ENCODE measurements around the gene UBE2J2. TPM values are rescaled to one million over a fixed set of nuclear protein-coding genes. Genes with fewer than 3 reads are reported as not detected.

The UBE2J2 gene
- total and polyA plus RNA-seq, 2 of the 13 experiments (the other 11 are each of a cell fraction or from before 2014, with no cell fraction given), result 25.4 to 29.4 TPM

GRCh38 chr1:1297802-1298424 is 24.3 kb upstream of the UBE2J2 start:
- Histone ChIP-seq H3K9me3 (ENCODE audit: low read length) (no peaks in the 10 kb centered on the region), H3K9ac (ENCODE audit: insufficient read depth, low read depth, low read length) (no peak overlapping the region), H3K79me2 (ENCODE audit: insufficient read depth, low read length) (no peaks in the 10 kb centered on the region), H3K27ac (ENCODE audit: extremely low read length, insufficient read depth, low read length) (no peak overlapping the region), H3K4me1 (ENCODE audit: insufficient read depth, low read length) (peaks cover 9% of the 10 kb centered on the region; the same call in 1 of the 2 replicates), H3K27me3 (ENCODE audit: control insufficient read depth in 1 of 2, insufficient read depth in 2 of 2, low read length in 2 of 2) (no peaks in the 10 kb centered on the region; a peak in 1 of 5 replicates), H2AFZ (ENCODE audit: low read length) (no peak overlapping the region), H3K36me3 (replicated peaks in 1 of 2; ENCODE audit: control insufficient read depth in 1 of 2, insufficient read depth in 2 of 2, low read length in 2 of 2) (no peaks in the 10 kb centered on the region; a peak in 1 of 5 replicates), H3K4me3 (replicated peaks in 1 of 3; ENCODE audit: insufficient read depth in 1 of 3, low read depth in 2 of 3, low read length in 3 of 3) (no peak overlapping the region), H3K4me2 (ENCODE audit: low read depth, low read length) (no peak overlapping the region), H4K20me1 (ENCODE audit: insufficient read depth, low read length) (no peaks in the 10 kb centered on the region)
- DNase-seq (ENCODE audit: low spot score) (no peak), FAIRE-seq (no peak), ATAC-seq (no peak)
- BruUV-seq (replicated peaks), result no TSS peak
- in situ Hi-C loops (cut with HindIII; ENCODE audit: extremely low pct_ligation_motif_present, low pct_unique_long_range_greater_than_20kb) (no loop called here), intact Hi-C loops (cut with micrococcal nuclease; ENCODE audit: unreplicated experiment) (no loop called here)
- POLR2A ChIA-PET, result no interaction called here
- CTCF ChIA-PET (ENCODE audit: low intra/inter-chr PET ratio, low total read pairs), result no interaction called here
- no CpG with 5 or more reads among the region's 31 CpGs for WGBS (ENCODE audit: low lambda C conversion rate)
- TF ChIP-seq JUND (CRISPR knock-in tag; IDR thresholded peaks at IDR 0.05), result no peak
- TF ChIP-seq ERF (CRISPR knock-in tag; IDR thresholded peaks at IDR 0.05), result no peak
- TF ChIP-seq ZBTB49 (CRISPR knock-in tag; IDR thresholded peaks at IDR 0.05; ENCODE audit: borderline replicate concordance), result no peak
- TF ChIP-seq SIN3B (IDR thresholded peaks at IDR 0.05; ENCODE audit: low read length), result no peak
- no peak for TF ChIP-seq ZBTB25 (CRISPR knock-in tag; IDR thresholded peaks at IDR 0.05)
- peak; percentile 27 for TF ChIP-seq AGO2 (optimal IDR thresholded peaks at IDR 0.05; ENCODE audit: low read depth, low read length)
- no peak for TF ChIP-seq CC2D1A (CRISPR knock-in tag; IDR thresholded peaks at IDR 0.05)
- TF ChIP-seq ZNF7 (CRISPR knock-in tag; IDR thresholded peaks at IDR 0.05), result no peak

Measured in HepG2 (cell line).